Activated CD4-positive, CD25-positive, alpha-beta regulatory T cell (primary cell): Measurements from ENCODE around the gene GALNT2.

ENCODE experiments used
- DNase-seq, 4 experiments: peaks; one replicate each; lab custom pipeline; 2025; lab: John Stamatoyannopoulos, UW

GALNT2 gene

DNA sequence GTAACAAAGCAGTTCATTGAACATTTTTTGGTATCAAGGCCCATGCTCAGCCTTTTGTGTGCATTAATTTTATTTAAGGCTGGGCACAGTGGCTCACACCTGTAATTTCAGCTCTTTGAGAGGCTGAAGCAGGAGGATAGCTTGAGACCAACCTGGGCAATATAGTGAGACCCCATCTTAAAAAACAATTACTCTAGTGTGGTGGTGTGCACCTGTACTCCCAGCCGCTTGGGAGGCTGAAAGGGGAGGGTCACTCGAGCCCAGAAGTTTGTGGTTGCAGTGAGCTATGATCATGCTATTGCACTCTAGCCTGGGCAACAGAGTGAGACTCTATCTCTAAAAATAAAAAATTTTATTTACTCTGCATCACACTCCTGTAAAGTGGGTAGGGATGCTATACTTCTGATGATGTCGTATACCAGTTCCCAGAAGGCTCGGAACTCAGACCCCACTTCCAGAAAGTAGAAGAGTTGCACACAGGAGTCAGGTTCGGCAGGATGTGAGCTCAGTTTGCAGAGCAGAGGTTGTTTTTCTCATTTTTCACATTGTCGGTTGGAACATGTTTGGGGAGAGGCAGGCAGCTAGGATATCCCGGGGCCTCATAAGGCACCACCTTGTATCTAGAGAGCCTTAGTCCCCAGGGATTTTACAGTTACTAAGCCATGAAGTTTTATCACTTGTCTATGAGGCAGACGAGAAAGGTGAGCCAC lies 144.6 kb downstream of the GALNT2 start:
- no peak for DNase-seq

DNA sequence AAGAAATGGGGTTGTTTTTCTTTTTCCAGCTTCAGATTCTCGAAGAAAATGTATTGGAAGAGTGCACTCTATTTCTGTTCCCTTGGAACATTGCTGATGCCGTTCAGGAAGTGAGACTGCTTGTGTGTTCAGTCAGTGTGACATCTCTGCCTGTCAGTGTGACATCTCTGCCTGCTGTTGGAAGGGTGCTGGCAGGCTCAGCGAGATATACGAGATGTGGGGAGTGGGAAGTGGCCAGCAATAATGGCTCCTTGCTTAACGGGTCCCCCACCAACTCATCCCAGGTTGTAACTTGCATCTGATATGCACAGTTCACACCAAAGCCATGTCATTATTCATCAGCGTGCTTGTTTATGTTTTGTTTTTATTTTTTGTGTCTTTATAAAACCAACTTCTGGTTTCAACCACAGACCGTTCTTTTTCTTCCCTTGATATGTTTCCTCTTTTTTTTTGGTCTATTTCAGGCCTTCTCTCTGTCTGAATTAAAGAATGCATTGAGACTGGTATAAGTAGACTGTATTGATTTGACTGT lies 145.4 kb downstream of the GALNT2 start:
- DNase-seq: no peak

DNA sequence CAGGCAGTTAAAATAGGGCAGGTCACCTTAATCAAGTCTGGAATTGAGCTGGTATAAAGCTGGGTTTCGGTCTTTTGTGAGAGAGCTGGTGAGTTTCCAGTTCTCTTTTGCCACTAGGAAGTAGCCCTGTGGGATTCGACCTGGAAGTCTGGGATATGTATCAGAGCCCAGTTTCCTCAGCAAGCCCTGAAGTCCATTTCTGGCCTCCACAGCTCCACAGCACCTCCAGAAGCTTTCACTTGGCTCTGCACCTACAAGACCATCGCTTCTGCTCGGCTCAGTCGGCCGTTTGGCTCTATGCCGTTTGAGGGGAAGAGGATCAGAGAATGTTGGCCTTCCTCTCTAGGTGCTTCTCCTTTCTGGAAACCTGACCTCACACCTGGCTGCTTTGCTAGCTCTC lies 148.0 kb downstream of the GALNT2 start:
- no peak for DNase-seq

DNA sequence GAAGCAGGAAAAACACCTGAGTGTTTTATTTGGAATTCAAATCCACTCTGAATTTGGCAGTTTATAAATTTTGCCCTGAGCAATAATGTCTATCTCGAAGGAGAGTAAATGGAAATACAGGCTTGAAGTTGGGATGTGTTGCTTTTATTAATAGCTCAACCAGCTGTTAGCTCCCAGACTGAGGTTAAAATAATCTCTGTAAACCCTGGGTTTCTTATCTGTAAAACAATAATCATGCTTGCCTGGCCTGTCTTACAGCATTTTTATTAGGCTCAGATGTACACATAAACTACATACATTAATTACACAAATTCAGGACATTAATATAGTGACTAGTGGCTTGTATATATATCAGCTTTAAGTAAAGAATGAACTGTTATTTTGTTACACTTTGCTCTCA lies 148.5 kb downstream of the GALNT2 start:
- no peak for DNase-seq

DNA sequence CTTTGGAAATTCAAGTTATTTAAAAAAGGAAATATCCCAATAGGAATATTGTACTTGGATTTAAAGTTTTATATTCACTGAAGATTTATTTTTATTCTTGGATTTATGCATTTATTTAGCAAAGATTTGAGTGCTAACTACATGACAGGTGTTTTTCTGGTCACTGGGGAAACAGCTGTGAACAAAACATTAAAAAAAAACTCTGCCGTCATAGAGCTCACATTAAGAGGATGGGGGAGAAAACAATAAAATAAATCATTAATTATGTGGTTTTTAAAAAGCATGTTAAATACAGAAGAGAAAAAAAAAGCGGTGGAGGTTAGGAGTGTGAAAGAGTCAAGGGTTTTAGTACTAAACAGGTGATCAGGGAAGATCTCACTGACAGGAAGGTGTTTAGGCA lies 149.9 kb downstream of the GALNT2 start:
- DNase-seq: no peak

DNA sequence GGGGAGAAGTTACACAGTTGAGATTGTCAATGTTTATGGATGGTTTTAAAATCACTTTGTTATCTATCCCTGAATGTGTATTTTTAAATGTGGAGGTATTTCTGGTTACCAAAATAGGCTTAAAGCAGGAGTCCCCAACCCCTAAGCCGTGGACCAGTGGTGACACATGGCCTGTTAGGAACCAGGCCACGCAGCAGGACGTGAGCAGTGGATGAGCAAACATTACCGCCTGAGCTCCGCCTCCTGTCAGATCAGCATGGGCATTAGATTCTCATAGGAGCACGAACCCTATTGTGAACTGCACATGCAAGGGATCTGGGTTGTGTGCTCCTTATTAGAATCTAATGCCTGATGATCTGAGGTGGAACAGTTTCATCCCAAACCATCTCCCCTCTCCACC lies 151.6 kb downstream of the GALNT2 start:
- no peak for DNase-seq

DNA sequence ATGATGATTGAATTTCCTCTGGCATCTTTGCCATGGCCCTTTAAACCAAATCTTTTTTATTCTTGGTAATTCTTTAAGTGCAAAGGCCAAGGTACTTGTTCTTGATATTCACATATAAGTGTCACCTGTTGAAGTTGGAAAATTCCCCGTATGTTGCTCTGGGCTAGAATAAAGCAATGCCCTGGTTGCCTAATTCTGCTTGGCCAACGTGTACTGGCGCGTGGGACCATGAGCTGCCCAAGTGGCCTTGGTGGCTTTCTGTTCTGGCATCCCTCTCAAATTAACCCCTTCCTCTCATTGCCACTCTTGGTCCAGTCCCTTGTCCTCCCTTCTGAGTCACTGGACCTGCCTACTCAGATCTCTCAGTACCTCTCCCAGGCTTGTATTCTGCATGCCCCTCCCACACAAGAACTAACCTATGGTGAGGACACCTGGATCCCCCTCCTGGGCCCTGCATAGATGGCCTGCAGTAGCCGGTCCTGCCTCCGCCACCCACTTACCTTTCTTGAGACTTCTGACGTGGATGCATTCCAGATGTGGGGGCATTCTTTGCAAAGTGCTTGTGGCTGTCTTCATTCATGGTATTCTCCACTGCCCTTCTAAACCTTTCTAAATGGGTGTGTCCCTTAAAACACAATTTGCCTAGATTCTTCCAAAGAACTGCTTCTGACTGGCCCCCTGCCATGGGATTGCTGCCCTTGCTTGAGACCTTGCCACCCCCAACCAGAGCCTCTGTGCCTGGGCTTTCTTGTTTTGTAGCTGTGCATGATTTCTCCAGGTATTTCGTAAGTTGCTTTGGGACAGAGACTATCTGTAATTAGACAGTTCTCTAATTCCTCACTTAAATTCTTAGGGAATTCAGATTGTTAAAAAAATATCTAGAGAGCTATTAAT lies 152.4 kb downstream of the GALNT2 start:
- DNase-seq: no peak

DNA sequence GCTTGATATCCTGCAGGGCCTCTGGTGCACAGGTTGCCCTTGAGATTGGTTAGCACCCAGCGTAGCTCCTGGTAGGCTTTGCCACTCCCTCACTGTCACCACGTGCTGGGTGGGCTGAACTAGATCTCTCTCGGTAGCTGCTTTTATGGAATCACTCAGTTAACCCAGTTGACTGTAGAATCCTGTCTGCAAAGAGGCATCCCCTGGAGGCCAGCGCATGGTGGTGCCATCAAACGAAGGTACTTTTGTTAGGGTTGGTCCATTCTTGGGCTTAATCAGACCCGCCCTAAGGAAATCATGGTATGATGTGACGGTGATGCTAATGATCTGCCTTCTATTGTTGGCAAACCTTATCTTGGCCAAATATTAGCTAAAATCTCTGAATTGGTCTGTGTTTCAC lies 153.4 kb downstream of the GALNT2 start:
- DNase-seq: no peak

DNA sequence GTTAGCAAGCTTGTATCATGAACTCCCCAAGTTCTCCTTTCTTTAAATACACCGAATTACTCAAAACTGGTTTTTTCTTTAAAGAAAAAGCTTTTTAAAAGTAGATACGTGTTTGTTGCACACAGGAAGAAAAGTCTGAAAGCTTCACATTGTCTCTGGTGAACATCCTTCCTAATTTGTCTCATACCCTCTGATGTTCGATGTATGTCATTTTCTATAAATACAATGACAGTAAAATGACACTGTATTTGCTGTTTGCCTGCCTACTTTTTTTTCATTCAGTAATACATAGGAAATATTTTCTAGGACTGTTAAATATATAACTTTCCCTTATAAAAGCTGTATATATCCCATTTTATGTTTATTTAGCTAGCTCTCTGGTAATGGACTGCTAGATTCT lies 153.9 kb downstream of the GALNT2 start:
- no peak for DNase-seq

DNA sequence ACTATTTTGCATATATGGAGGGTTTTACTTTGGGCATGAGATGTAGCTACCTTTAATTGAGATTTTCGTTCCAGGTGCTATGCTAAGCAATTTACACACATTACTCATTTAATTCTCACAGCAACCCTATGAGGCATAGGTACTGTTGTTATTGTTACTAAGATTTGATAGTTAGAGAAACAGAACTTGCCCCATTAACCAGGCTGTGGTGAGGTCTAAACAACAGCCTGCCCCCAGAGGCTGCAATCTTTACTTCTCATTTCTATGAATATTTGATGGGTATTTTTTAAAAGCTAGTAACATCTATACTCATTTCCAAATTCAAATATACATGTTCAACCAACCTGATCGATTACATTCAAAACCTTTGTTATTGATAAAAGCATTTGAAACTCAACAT lies 155.6 kb downstream of the GALNT2 start:
- DNase-seq: no peak

DNA sequence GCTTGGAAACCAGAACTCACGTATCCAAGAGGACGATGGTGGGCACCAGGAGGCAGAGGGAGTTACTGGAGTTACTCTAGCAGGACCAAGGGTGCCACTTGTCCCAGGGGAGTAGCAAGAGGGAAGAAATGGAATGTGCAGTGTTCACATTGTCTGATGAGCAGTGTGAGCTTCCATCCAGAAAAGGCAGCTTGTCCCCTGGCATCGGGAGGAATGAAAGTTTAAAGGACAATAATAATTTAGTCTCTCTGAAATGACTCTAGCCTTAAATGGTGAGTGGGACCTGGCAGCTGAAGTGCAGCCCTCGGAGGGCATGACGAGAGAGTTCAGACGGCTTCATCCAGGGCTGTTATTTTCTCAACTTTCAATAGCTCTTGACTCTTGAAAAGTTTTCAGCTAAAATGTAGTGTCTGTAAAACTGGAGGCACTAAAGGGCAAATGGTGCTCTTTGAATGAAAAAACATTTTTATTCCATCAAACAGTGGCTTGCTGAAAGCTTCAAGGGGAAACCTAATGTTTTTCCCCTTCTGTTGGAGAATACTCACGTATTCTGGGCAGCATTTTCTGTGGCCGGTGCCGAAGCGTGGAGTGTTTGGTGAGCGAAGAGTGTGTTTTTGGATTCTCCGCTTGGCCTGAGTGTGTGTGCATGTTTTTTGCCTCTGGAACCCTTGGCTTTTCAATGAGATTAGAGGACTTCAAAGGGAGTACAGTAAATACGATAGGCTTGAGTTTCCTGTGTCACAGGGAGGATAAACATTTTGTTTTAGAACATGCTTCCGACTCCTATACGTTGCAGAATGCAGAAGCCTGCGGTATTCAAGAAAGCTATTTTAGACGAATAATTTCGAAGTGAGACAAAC lies 157.3 kb downstream of the GALNT2 start:
- no peak for DNase-seq

DNA sequence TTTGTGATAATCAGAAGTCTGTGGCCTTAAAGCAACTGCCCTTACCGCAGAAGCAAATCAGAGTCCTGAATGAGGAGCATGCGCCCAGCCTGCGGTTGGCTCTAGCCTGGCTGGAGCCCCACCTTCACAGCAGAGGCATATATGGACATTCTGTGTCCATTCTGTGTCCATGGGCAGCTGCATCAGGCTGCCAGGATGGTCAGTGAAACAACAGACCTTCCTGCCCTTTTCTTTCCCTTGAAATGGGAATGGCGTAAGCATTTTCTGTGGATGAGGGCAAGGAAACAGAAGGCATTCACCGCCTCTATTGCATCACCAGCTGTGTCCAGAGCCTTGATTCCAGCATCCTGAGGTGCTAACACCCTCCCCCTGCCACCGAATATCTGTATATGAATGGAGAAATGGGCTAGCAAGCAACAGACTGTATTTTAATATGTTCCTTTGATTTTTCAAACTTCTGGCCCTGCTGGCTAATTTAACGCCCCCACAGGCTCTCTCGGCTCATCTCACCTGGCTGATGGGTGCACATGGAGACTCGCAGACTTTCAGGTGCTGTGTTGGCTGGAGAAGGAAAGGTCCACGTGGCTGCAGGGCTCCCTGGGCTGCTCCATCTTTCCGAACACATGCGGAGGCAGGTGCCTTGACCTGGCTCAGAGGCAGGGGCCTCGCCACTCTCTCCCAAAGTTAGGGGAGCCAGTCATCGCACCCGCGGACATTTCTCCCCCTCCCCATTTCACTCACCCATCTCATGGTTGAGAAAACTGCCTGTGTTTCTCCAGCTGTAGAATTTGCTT lies 159.2 kb downstream of the GALNT2 start:
- no peak for DNase-seq

DNA sequence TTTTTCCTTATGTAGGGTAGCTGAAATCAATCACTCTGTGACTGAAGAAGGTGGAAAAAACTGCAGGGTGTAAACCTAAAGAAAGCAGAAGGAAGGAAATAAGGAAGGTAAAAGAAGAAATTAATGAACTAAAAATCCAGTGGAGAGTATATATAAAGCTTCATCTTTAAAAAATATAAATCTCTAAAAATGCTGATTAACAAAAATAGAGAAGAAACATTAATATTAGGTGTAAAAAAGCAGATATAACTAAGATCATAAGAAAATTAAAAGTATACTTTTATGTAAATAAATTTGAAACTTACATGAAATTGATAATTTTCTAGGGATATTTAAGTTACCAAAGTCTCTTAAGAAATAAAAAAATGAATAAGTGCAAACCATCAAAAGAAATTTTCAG lies 159.8 kb downstream of the GALNT2 start:
- no peak for DNase-seq

DNA sequence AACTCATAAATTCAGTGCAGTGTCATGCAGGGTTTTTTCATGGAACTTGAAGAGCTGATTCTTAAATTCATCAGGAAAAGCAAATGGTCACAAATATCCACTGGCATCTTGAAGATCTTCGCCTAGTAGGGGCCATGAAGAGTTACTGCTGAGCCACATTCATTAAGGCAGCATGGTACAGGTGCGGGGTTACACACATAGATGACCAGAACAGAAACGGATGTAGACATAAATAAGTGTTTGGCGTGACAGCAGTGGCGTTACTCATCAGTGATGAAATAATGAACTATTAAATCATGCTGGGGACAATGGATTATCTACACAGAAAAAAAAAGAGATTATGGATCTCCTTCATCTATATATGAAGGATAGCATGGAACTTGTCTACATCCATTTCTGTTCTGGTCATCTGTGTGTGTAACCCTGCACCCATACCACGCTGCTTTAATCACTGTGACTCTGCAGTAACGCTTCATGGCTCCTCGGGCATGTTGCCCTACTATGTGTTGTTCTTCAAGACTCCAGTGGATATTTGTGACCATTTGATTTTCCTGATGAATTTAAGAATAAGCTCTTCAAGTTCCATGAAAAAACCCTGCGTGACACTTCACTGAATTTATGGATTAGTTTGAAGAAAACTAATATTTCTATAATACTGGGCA lies 161.3 kb downstream of the GALNT2 start:
- DNase-seq: no peak

DNA sequence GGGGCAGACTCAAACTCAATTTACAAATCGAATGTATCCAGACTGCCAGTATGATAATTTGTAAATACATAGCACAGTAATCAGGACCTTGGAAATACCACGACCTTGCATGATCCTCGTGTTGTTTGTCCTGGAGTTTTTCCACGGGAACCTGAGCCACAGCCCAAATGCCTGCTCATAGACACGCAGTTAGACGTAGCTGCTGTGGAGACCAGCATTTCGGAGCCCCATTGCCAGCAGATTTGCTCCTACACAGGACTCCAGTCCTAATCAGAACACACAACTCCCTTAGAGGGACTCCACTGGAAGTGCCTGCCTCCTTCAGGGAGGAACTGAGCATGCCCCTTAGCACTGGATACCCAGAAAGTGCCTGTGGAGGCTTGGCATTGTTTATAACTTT lies 163.2 kb downstream of the GALNT2 start:
- no peak for DNase-seq

DNA sequence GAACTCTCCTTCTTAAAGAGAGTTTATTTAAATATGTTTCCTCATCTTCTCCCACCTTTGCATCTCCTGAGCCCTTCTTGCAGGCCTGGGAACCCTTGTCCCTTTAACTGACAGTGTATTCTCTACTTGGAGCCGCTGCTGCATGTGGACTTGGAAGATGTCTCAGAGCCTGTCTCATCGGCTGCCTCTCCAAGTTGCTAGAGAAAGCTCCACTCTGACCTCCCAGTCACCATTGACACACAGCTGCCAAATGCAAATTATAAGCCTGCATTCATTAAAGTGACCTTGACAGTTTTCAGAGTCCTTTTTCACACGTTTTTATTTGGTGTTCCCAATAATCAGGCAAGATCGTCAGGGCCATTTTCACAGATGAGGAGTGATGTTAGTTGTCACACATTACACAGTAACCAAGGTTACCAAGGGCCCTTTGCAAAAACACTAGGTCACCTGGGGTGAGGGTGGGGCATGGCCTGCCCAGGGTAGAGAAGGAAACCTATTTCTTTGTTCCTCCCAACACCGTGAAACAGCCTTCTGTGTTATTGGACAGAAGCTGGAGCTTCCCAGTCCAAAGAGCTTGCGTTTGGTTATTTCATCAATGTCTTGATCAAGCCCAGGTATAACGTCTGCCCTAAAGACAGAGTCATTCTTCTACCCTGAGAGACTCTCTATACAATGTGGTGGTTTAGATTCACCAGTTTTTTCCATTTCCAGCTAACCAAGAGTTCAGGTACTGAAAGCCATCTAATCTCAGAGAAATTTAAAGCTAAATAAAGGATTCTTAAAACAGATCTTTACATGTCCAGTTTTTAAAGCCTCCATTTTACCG lies 164.1 kb downstream of the GALNT2 start:
- no peak for DNase-seq

DNA sequence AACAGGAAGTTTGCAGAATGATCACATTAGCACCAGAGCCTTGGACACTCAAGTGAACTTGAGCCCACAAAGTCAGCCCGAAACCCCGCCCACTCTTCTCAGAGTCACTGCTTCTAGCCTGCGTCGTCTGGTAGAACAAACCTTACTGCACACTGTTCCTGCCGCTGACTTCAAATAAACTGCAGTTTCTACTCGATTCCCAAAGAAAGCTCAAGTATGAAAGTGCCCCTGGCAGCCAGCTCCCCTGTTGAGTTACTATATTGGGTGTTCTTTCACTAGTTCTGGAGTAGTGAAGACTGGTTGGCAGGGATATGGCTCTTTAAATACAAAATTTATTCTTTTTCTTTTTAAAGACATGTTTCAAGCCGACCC lies 164.7 kb downstream of the GALNT2 start:
- DNase-seq: no peak

DNA sequence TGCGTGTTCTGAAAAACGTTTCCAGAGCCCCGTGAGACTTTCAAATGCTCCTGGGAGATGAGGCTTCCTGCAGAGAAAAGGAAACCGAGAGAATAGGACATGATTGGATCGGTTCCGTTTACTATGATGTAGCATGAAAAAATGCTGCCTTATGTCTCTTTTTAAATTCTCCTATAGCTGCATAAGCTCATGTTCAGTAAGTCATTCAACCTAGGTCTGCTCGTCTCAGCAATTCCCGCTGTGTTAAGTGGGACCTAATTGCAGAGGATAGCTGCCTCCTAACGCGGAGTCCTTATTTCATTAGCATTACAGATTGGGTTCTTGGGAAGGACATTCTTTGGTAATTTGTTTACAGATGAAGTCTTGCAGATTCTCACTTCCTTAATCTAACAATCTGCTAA lies 165.3 kb downstream of the GALNT2 start:
- DNase-seq: no peak

DNA sequence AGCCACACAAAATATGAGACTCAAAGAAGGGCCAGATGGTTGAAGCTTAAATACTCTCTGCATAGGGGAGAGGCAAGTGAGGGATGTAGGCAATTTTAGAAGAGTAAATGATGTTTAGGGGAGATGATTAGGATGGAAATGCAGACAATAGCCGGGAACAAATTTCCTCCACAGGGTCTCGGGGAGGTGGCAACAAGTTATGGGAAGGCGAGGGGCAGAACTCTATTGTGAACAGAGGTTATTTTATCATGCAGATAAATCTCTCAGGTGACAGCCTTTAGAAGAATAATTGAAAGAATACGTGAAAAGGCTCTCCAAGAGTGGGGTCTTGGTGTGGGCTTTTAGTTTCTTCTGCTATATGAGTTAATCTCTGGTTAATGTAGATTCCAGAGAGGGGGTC lies 166.7 kb downstream of the GALNT2 start:
- DNase-seq: no peak

DNA sequence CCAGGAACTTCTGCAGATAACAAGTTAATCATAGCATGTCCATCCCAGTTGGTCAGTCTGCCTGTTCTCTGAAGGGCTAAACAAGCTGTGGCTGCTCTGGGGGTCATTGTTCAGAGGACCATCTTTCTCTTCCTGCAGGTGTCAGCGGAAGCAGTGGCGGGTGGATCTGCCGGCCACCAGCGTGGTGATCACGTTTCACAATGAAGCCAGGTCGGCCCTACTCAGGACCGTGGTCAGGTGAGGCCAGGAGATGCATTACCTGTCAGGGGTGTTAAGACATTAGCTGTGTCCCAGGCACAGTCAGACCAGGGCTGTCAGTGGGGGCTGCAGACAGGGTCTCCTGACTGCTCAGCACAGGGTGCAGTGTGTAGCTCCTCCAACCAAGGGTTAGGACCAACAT lies 168.8 kb downstream of the GALNT2 start:
- DNase-seq: no peak
